Panc1 (cell line): ENCODE measurements around the gene TBC1D12. TPM values are rescaled to one million over a fixed set of nuclear protein-coding genes. Genes with fewer than 3 reads are reported as not detected.

Experiments
- ATAC-seq: fragments of 200-7000 bp; cut with Tn5 transposase; 2 replicates; pipeline ENCODE4 v1.9.1; 2020; ENCODE audit warnings: mild to moderate bottlenecking, moderate library complexity
- BruUV-seq: library from RNA; stranded (reverse); fragments of 400-500 nt; replicated peaks from 2 replicates; lab custom pipeline; 2021; lab: Mats Ljungman, UMichigan
- CTCF ChIA-PET: fragments of 300-600 bp; sonication (Branson Sonifier 250); formaldehyde crosslinking; loops from one replicate; lab custom pipeline; 2022; ENCODE audit warnings: antibody characterized with exemption; lab: Charles Lee
- POLR2A ChIA-PET: fragments of 300-600 bp; sonication (Branson Sonifier 250); formaldehyde crosslinking; loops from one replicate; lab custom pipeline; 2022; ENCODE audit warnings: antibody characterized with exemption; lab: Charles Lee
- DNase-seq: peaks from one replicate; pipeline ENCODE4 v3.0.0-alpha.2; 2010; ENCODE audit warnings: low read depth, low spot score
- H3K27ac ChIP-seq: 2 replicates; pipeline ENCODE4 v1.5.1; 2011; ENCODE audit warnings: mild to moderate bottlenecking, low read length, inconsistent platforms
- H3K27me3 ChIP-seq: fragments of 200-500 bp; sonication (Bioruptor generic); 2 replicates; pipeline ENCODE4 v1.6.0; 2014; ENCODE audit warnings: low read length, inconsistent platforms; ENCODE audit not compliant: control insufficient read depth, insufficient read depth
- H3K36me3 ChIP-seq: fragments of 200-500 bp; sonication (Bioruptor generic); 2 replicates; pipeline ENCODE4 v1.5.1; 2014; ENCODE audit warnings: inconsistent platforms, mild to moderate bottlenecking, low read length, moderate library complexity; ENCODE audit not compliant: control insufficient read depth, insufficient read depth
- H3K4me1 ChIP-seq: 2 replicates; pipeline ENCODE4 v1.5.1; 2011; ENCODE audit warnings: inconsistent platforms, mild to moderate bottlenecking, low read length, moderate library complexity; ENCODE audit not compliant: control insufficient read depth, insufficient read depth
- H3K4me3 ChIP-seq, 2 experiments: 2 replicates each; pipeline ENCODE4 v1.5.1; 2011 to 2012; ENCODE audit warnings: low read depth in 2 of 2, low read length in 2 of 2, mild to moderate bottlenecking in 2 of 2, inconsistent platforms in 1 of 2, moderate library complexity in 1 of 2
- H3K9me3 ChIP-seq: fragments of 200-500 bp; sonication (Bioruptor generic); 2 replicates; pipeline ENCODE4 v1.5.1; 2014; ENCODE audit warnings: low read depth, mild to moderate bottlenecking, inconsistent platforms, low read length, moderate library complexity; ENCODE audit not compliant: control insufficient read depth, insufficient read depth
- CTCF ChIP-seq: fragments of 450-650 bp; IDR thresholded peaks from 2 replicates; pipeline ENCODE4 v1.5.1; 2017; ENCODE audit warnings: mild to moderate bottlenecking
- POLR2AphosphoS5 ChIP-seq: IDR thresholded peaks from 2 replicates; pipeline ENCODE4 v1.6.1; 2012; ENCODE audit warnings: mild to moderate bottlenecking, low read depth, low read length, moderate library complexity
- SIN3A ChIP-seq: IDR thresholded peaks from 2 replicates; pipeline ENCODE4 v1.6.1; 2012; ENCODE audit warnings: low read depth, mild to moderate bottlenecking, low read length, moderate library complexity, borderline replicate concordance; ENCODE audit not compliant: insufficient read depth
- TCF7L2 ChIP-seq: IDR thresholded peaks from 2 replicates; pipeline ENCODE4 v1.6.1; 2011; ENCODE audit warnings: mild to moderate bottlenecking, low read depth, low read length, inconsistent platforms
- in situ Hi-C: cut with HindIII; loops from 2 replicates; pipeline ENCODE4 v1.10.0; 2016; ENCODE audit warnings: low sequenced_read_pairs, low pct_unique_long_range_greater_than_20kb
- intact Hi-C: fragments of 100-400 bp; cut with micrococcal nuclease; formaldehyde crosslinking; loops from one replicate; pipeline ENCODE4 v1.10.0; 2022; ENCODE audit not compliant: unreplicated experiment
- total RNA-seq: library from RNA; stranded (reverse); gene quantifications from one replicate; pipeline ENCODE4 v1.2.1, GENCODE V29; 2021; ENCODE audit not compliant: unreplicated experiment
- TF ChIP-seq, protein P1 (sequence below), 2 experiments: IDR thresholded peaks; 2 replicates each; pipeline ENCODE4 v1.6.1; 2011 to 2012; ENCODE audit warnings: low read depth in 2 of 2, control low read depth in 1 of 2, low read length in 1 of 2, mild to moderate bottlenecking in 1 of 2, moderate library complexity in 1 of 2; ENCODE audit not compliant: insufficient read depth in 1 of 2

TBC1D12 gene
- total RNA-seq, 1 experiment from 2014 or later, result 23.7 TPM

GRCh38 chr10:94424714-94425337, 22.5 kb downstream of the TBC1D12 start:
- no peak for DNase-seq
- Histone ChIP-seq H3K27me3 (no peaks in the 10 kb centered on the region), H3K4me3 (no peak overlapping the region), H3K27ac (no peak overlapping the region), H3K36me3 (no peaks in the 10 kb centered on the region), H3K9me3 (peaks cover 21% of the 10 kb centered on the region), H3K4me1 (no peaks in the 10 kb centered on the region; the same call in 1 of the 2 replicates)
- no peak for TF ChIP-seq SIN3A
- TF ChIP-seq, protein P1, sequence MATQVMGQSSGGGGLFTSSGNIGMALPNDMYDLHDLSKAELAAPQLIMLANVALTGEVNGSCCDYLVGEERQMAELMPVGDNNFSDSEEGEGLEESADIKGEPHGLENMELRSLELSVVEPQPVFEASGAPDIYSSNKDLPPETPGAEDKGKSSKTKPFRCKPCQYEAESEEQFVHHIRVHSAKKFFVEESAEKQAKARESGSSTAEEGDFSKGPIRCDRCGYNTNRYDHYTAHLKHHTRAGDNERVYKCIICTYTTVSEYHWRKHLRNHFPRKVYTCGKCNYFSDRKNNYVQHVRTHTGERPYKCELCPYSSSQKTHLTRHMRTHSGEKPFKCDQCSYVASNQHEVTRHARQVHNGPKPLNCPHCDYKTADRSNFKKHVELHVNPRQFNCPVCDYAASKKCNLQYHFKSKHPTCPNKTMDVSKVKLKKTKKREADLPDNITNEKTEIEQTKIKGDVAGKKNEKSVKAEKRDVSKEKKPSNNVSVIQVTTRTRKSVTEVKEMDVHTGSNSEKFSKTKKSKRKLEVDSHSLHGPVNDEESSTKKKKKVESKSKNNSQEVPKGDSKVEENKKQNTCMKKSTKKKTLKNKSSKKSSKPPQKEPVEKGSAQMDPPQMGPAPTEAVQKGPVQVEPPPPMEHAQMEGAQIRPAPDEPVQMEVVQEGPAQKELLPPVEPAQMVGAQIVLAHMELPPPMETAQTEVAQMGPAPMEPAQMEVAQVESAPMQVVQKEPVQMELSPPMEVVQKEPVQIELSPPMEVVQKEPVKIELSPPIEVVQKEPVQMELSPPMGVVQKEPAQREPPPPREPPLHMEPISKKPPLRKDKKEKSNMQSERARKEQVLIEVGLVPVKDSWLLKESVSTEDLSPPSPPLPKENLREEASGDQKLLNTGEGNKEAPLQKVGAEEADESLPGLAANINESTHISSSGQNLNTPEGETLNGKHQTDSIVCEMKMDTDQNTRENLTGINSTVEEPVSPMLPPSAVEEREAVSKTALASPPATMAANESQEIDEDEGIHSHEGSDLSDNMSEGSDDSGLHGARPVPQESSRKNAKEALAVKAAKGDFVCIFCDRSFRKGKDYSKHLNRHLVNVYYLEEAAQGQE (IDR thresholded peaks at IDR 0.05; ENCODE audit: insufficient read depth in 1 of 2, low read depth in 2 of 2, low read length in 1 of 2), result no peak
- TF ChIP-seq TCF7L2, result no peak
- TF ChIP-seq POLR2AphosphoS5, result no peak
- no peak for TF ChIP-seq CTCF
- no peak for ATAC-seq
- ChIA-PET POLR2A (interaction anchor here (0.6 to 0.8 kb wide), 2 partner anchors 30 to 426 kb away, joined by 3 to 8 read pairs; no protein-coding TSS in a partner anchor), CTCF (no interaction called here)
- in situ Hi-C loops (no loop called here), intact Hi-C loops (no loop called here)
- BruUV-seq, result no TSS peak

DNA sequence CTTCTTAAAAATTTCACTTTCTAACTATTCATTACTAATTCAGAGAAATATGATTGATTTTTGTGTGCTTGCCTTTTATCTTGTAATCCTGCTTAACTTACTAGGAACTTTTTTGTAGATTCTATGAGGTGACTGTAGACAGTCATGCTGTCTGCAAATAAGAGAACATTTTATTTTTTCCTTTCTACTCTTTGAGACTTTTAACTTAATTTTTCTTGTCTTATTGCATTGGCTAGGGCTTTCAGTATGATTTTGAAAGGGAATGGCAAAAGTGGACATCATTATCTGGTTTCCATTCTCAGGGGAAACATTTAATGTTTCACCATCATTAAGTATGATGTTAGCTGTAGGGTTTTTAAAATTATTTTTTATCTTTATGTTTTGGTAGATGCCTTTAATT, 23.6 kb downstream of the TBC1D12 start:
- ChIA-PET POLR2A (interaction anchor here (0.8 kb wide), 1 partner anchor 427 kb away, joined by 3 read pairs; no protein-coding TSS in a partner anchor), CTCF (interaction anchor here (1.0 kb wide), 1 partner anchor 68 kb away, joined by 5 read pairs; no protein-coding TSS in a partner anchor)
- no peak for ATAC-seq

More for the DNA sequence above, 23.6 kb downstream of the TBC1D12 start:
- TF ChIP-seq TCF7L2 (no peak), CTCF (no peak), POLR2AphosphoS5 (no peak), SIN3A (no peak)
- TF ChIP-seq, protein P1 (IDR thresholded peaks at IDR 0.05; ENCODE audit: insufficient read depth in 1 of 2, low read depth in 2 of 2, low read length in 1 of 2), result no peak
- Histone ChIP-seq H3K4me1 (no peaks in the 10 kb centered on the region; the same call in 1 of the 2 replicates), H3K27ac (no peak overlapping the region), H3K4me3 (no peak overlapping the region), H3K9me3 (peaks cover 21% of the 10 kb centered on the region), H3K36me3 (no peaks in the 10 kb centered on the region), H3K27me3 (no peaks in the 10 kb centered on the region)
- BruUV-seq, result no TSS peak
- intact Hi-C loops, result no loop called here
- no peak for DNase-seq
- in situ Hi-C loops, result no loop called here
